ENCODE measurements around the gene MYO15A.

GRCh38 chr17:18102640-18103039, 5.9 kb upstream of the MYO15A start:
- TF ChIP-seq POLR2A (IDR thresholded peaks at IDR 0.05; ENCODE audit: low read depth) (no peak), CTCF (IDR thresholded peaks at IDR 0.05) (no peak), EP300 (IDR thresholded peaks at IDR 0.05) (no peak)

Data from esophagus muscularis mucosa (tissue), 4 donors.